WTC11 (cell line): ENCODE measurements around the gene FRRS1. TPM values are rescaled to one million over a fixed set of nuclear protein-coding genes. Genes with fewer than 3 reads are reported as not detected.

Experiments
- ATAC-seq: fragments of 200-7000 bp; cut with Tn5 transposase; 2 replicates; pipeline ENCODE4 v1.10.0; 2021; ENCODE audit warnings: mild to moderate bottlenecking, moderate library complexity
- CTCF ChIA-PET: fragments of 300-600 bp; sonication (Branson Sonifier 250); formaldehyde crosslinking; loops from one replicate; lab custom pipeline; 2021; ENCODE audit warnings: antibody characterized with exemption; lab: Charles Lee
- POLR2A ChIA-PET: fragments of 350-600 bp; sonication (Branson Sonifier 250); formaldehyde crosslinking; loops from one replicate; lab custom pipeline; 2021; ENCODE audit warnings: antibody characterized with exemption; lab: Charles Lee
- DNase-seq: peaks from one replicate; pipeline ENCODE4 v3.0.0; 2021; ENCODE audit warnings: low spot score
- H3K27ac Mint-ChIP-seq: 2 replicates; pipeline ENCODE4 v1.8.0; 2021; ENCODE audit warnings: mixed read lengths
- H3K27me3 Mint-ChIP-seq: 2 replicates; pipeline ENCODE4 v1.8.0; 2021; ENCODE audit warnings: low read depth, mild to moderate bottlenecking, moderate library complexity, mixed read lengths
- H3K36me3 Mint-ChIP-seq: 2 replicates; pipeline ENCODE4 v1.8.0; 2021; ENCODE audit warnings: mixed read lengths
- H3K4me1 Mint-ChIP-seq: 2 replicates; pipeline ENCODE4 v1.8.0; 2022; ENCODE audit warnings: mixed read lengths
- H3K4me3 Mint-ChIP-seq: 2 replicates; pipeline ENCODE4 v1.8.0; 2021; ENCODE audit warnings: mild to moderate bottlenecking, moderate library complexity, mixed read lengths
- H3K9me3 Mint-ChIP-seq: 2 replicates; pipeline ENCODE4 v1.8.0; 2021; ENCODE audit warnings: mixed read lengths
- AFF4 ChIP-seq: sonication (generic); formaldehyde crosslinking; IDR thresholded peaks from 2 replicates; pipeline ENCODE4 v1.8.1; 2023; ENCODE audit warnings: mild to moderate bottlenecking, missing genetic modification reagents, borderline replicate concordance
- ATF2 ChIP-seq: sonication (generic); formaldehyde crosslinking; IDR thresholded peaks from 2 replicates; pipeline ENCODE4 v1.8.1; 2022; ENCODE audit warnings: low read depth, missing genetic modification reagents, borderline replicate concordance
- CREM ChIP-seq: sonication (generic); formaldehyde crosslinking; IDR thresholded peaks from 2 replicates; pipeline ENCODE4 v1.8.1; 2022; ENCODE audit warnings: mild to moderate bottlenecking, missing genetic modification reagents, moderate library complexity
- CTCF ChIP-seq: fragments of 200-600 bp; IDR thresholded peaks from 2 replicates; pipeline ENCODE4 v1.8.0; 2022; ENCODE audit warnings: antibody characterized with exemption
- E2F4 ChIP-seq: sonication (generic); formaldehyde crosslinking; IDR thresholded peaks from 2 replicates; pipeline ENCODE4 v1.8.1; 2022; ENCODE audit warnings: low read depth, mild to moderate bottlenecking, moderate library complexity, missing genetic modification reagents, borderline replicate concordance
- ELF4 ChIP-seq: sonication (generic); formaldehyde crosslinking; IDR thresholded peaks from 2 replicates; pipeline ENCODE4 v1.8.1; 2022; ENCODE audit warnings: low read depth, mild to moderate bottlenecking, moderate library complexity, missing genetic modification reagents
- FOXJ3 ChIP-seq: sonication (generic); formaldehyde crosslinking; IDR thresholded peaks from 2 replicates; pipeline ENCODE4 v1.9.0; 2021; ENCODE audit warnings: missing genetic modification reagents, mild to moderate bottlenecking, borderline replicate concordance
- FOXP1 ChIP-seq: sonication (generic); formaldehyde crosslinking; IDR thresholded peaks from 2 replicates; pipeline ENCODE4 v1.8.0; 2022; ENCODE audit warnings: missing genetic modification reagents, mild to moderate bottlenecking, moderate library complexity, borderline replicate concordance
- HMGXB4 ChIP-seq: sonication (generic); formaldehyde crosslinking; IDR thresholded peaks from 2 replicates; pipeline ENCODE4 v1.8.1; 2023; ENCODE audit warnings: mild to moderate bottlenecking, moderate library complexity, missing genetic modification reagents
- IRF2 ChIP-seq: sonication (generic); formaldehyde crosslinking; IDR thresholded peaks from 2 replicates; pipeline ENCODE4 v1.8.0; 2022; ENCODE audit warnings: low read depth, missing genetic modification reagents, borderline replicate concordance
- RELA ChIP-seq: sonication (generic); formaldehyde crosslinking; IDR thresholded peaks from 2 replicates; pipeline ENCODE4 v1.8.1; 2022; ENCODE audit warnings: missing genetic modification reagents, mild to moderate bottlenecking, borderline replicate concordance
- SOX15 ChIP-seq: fragments of 250-450 bp; sonication (Bioruptor Pico); IDR thresholded peaks from 2 replicates; pipeline ENCODE4 v1.9.0; 2021; ENCODE audit warnings: mild to moderate bottlenecking
- SP1 ChIP-seq: sonication (generic); formaldehyde crosslinking; conservative IDR thresholded peaks from 2 replicates; pipeline ENCODE4 v1.8.1; 2022; ENCODE audit warnings: missing genetic modification reagents
- TEAD1 ChIP-seq: sonication (generic); formaldehyde crosslinking; IDR thresholded peaks from 2 replicates; pipeline ENCODE4 v1.8.0; 2022; ENCODE audit warnings: mild to moderate bottlenecking, missing genetic modification reagents
- TEAD4 ChIP-seq: sonication (generic); formaldehyde crosslinking; IDR thresholded peaks from 2 replicates; pipeline ENCODE4 v1.8.0; 2022; ENCODE audit warnings: mild to moderate bottlenecking, missing genetic modification reagents
- ZNF263 ChIP-seq: sonication (generic); formaldehyde crosslinking; IDR thresholded peaks from 2 replicates; pipeline ENCODE4 v1.8.1; 2022; ENCODE audit warnings: low read depth, mild to moderate bottlenecking, moderate library complexity, missing genetic modification reagents
- ZNF281 ChIP-seq: sonication (generic); formaldehyde crosslinking; IDR thresholded peaks from 2 replicates; pipeline ENCODE4 v1.8.0; 2023; ENCODE audit warnings: mild to moderate bottlenecking, missing genetic modification reagents
- ZNF416 ChIP-seq: fragments of 250-450 bp; sonication (Bioruptor Pico); IDR thresholded peaks from 2 replicates; pipeline ENCODE4 v1.9.0; 2021; ENCODE audit warnings: mild to moderate bottlenecking, inconsistent platforms
- ZNF423 ChIP-seq: fragments of 250-450 bp; sonication (Bioruptor Pico); IDR thresholded peaks from 2 replicates; pipeline ENCODE4 v2.1.2; 2022; ENCODE audit warnings: mild to moderate bottlenecking, moderate library complexity
- ZNF532 ChIP-seq: fragments of 250-450 bp; sonication (Bioruptor Pico); IDR thresholded peaks from 2 replicates; pipeline ENCODE4 v1.9.0; 2021; ENCODE audit warnings: mild to moderate bottlenecking, borderline replicate concordance
- total RNA-seq: library from RNA; stranded (reverse); gene quantifications from 3 replicates; pipeline ENCODE4 v1.2.3, GENCODE V29; 2021

Gene FRRS1
- total RNA-seq, 1 experiment from 2014 or later = 6.2 TPM

- no peaks in the 10 kb centered on the region for H3K9me3 Mint-ChIP-seq
- TF ChIP-seq SP1 (CRISPR knock-in tag) (no peak), FOXP1 (CRISPR knock-in tag) (no peak), ATF2 (CRISPR knock-in tag) (no peak), ZNF423 (CRISPR knock-in tag) (no peak), ELF4 (CRISPR knock-in tag) (no peak), E2F4 (CRISPR knock-in tag) (no peak), TEAD1 (CRISPR knock-in tag) (no peak), ZNF532 (CRISPR knock-in tag) (no peak), SOX15 (CRISPR knock-in tag) (no peak), RELA (no peak), IRF2 (CRISPR knock-in tag) (no peak), ZNF281 (no peak), ZNF416 (CRISPR knock-in tag) (no peak), ZNF263 (CRISPR knock-in tag) (no peak), FOXJ3 (no peak), TEAD4 (no peak), CREM (CRISPR knock-in tag) (no peak), AFF4 (CRISPR knock-in tag) (no peak), HMGXB4 (no peak), CTCF (no peak)
- DNase-seq (no peak), ATAC-seq (no peak)
- H3K4me3 Mint-ChIP-seq = no peak overlapping the region
- H3K27me3 Mint-ChIP-seq = no peaks in the 10 kb centered on the region; the same call in 1 of the 2 replicates
- H3K36me3 Mint-ChIP-seq = no peaks in the 10 kb centered on the region
- ChIA-PET CTCF (no interaction called here), POLR2A (interaction anchor here (0.7 kb wide), 1 partner anchor 474 kb away, joined by 4 read pairs; no protein-coding TSS in a partner anchor)
- H3K27ac Mint-ChIP-seq = no peak overlapping the region
- no peaks in the 10 kb centered on the region for H3K4me1 Mint-ChIP-seq
Observed at GRCh38 chr1:99691175-99691574, 75.3 kb downstream of the FRRS1 start.
